H1 (cell line): Measurements from ENCODE around the gene CCDC157. TPM values are rescaled to one million over a fixed set of nuclear protein-coding genes. Genes with fewer than 3 reads are reported as not detected.
A peak's percentile ranks its signal among the peaks of the same experiment; 100 is the strongest.

Experiments
- CTCF ChIA-PET: fragments of 300-600 bp; sonication (Branson Sonifier 250); formaldehyde crosslinking; loops from one replicate; lab custom pipeline; 2021; ENCODE audit not compliant: partially characterized antibody; lab: Charles Lee
- POLR2A ChIA-PET: fragments of 300-600 bp; sonication (Branson Sonifier 250); formaldehyde crosslinking; loops from one replicate; lab custom pipeline; 2021; ENCODE audit warnings: inconsistent platforms; ENCODE audit not compliant: partially characterized antibody; lab: Charles Lee
- DNase-seq, 2 experiments: peaks; one replicate each; pipeline versions ENCODE4 v3.0.0 to v3.0.0-alpha.2; 2010 to 2022; ENCODE audit warnings: low spot score in 2 of 2, low read depth in 1 of 2, mixed read lengths in 1 of 2
- FAIRE-seq: peaks from 2 replicates; lab custom pipeline; 2011; peaks lifted over from hg19 to GRCh38; lab: Jason Lieb, UNC
- H2AFZ ChIP-seq: 2 replicates; pipeline ENCODE4 v1.8.1; 2012; ENCODE audit warnings: low read length, inconsistent platforms
- H2AK5ac ChIP-seq: 2 replicates; pipeline ENCODE4 v1.6.1; 2013; ENCODE audit warnings: low read depth, low read length
- H2BK120ac ChIP-seq: replicated peaks from 2 replicates; pipeline ENCODE3; 2013; ENCODE audit warnings: low read depth, low read length, inconsistent platforms
- H2BK12ac ChIP-seq: 2 replicates; pipeline ENCODE4 v1.6.1; 2013; ENCODE audit warnings: low read depth, low read length
- H2BK15ac ChIP-seq: 2 replicates; pipeline ENCODE4 v1.6.1; 2013; ENCODE audit warnings: low read length
- H2BK20ac ChIP-seq: 2 replicates; pipeline ENCODE4 v1.6.1; 2013; ENCODE audit warnings: low read length
- H2BK5ac ChIP-seq: 2 replicates; pipeline ENCODE4 v1.6.1; 2013; ENCODE audit warnings: low read depth, low read length
- H3K14ac ChIP-seq: 2 replicates; pipeline ENCODE4 v1.6.1; 2013; ENCODE audit warnings: inconsistent platforms; ENCODE audit not compliant: insufficient read length
- H3K18ac ChIP-seq: 2 replicates; pipeline ENCODE4 v1.6.1; 2013; ENCODE audit warnings: low read length; ENCODE audit errors: extremely low read depth
- H3K23ac ChIP-seq: 2 replicates; pipeline ENCODE4 v1.6.1; 2013; ENCODE audit warnings: inconsistent platforms; ENCODE audit not compliant: insufficient read length
- H3K23me2 ChIP-seq: 2 replicates; pipeline ENCODE4 v1.6.1; 2013; ENCODE audit warnings: low read depth, low read length
- H3K27ac ChIP-seq: 2 replicates; pipeline ENCODE4 v1.6.1; 2011; ENCODE audit warnings: low read depth, low read length, inconsistent platforms
- H3K27me3 ChIP-seq, 4 experiments: replicated peaks in 1 of 4; 1 replicate in 1 of 4; 2 replicates in 3 of 4; pipeline versions ENCODE4 v1.6.1 to v1.8.1; 2011 to 2013; ENCODE audit warnings: low read length in 3 of 4, mild to moderate bottlenecking in 3 of 4, inconsistent platforms in 2 of 4, mixed read lengths in 2 of 4, moderate library complexity in 1 of 4; ENCODE audit not compliant: control insufficient read depth in 3 of 4, insufficient read depth in 3 of 4; ENCODE audit errors: extremely low read depth in 1 of 4
- H3K36me3 ChIP-seq, 4 experiments: 2 replicates each; pipeline versions ENCODE4 v1.6.1 to v1.8.1; 2011 to 2013; ENCODE audit warnings: mild to moderate bottlenecking in 4 of 4, low read length in 3 of 4, moderate library complexity in 2 of 4, control low read depth in 1 of 4, inconsistent platforms in 1 of 4; ENCODE audit not compliant: insufficient read depth in 4 of 4, control insufficient read depth in 2 of 4
- H3K4ac ChIP-seq: replicated peaks from 2 replicates; pipeline ENCODE3; 2013; ENCODE audit warnings: low read length, low read depth, mixed read lengths, inconsistent platforms; ENCODE audit not compliant: insufficient read length
- H3K4me1 ChIP-seq, 4 experiments: replicated peaks in 1 of 4; 1 replicate in 1 of 4; 2 replicates in 3 of 4; pipeline versions ENCODE4 v1.6.1 to v1.8.1; 2011 to 2013; ENCODE audit warnings: low read length in 3 of 4, inconsistent platforms in 2 of 4, mixed read lengths in 1 of 4; ENCODE audit not compliant: insufficient read depth in 4 of 4, control insufficient read depth in 3 of 4
- H3K4me2 ChIP-seq, 2 experiments: 2 replicates each; pipeline versions ENCODE4 v1.6.1 to v1.8.1; 2011 to 2013; ENCODE audit warnings: low read depth in 2 of 2, low read length in 2 of 2, control low read depth in 1 of 2, inconsistent platforms in 1 of 2, mild to moderate bottlenecking in 1 of 2; ENCODE audit not compliant: insufficient read depth in 1 of 2
- H3K4me3 ChIP-seq, 4 experiments: fragments of 200-600, 300-600 bp in 1 of 4; sonication (generic), shearing (Covaris generic), sonication (Bioruptor Twin) in 1 of 4; 2 replicates each; pipeline versions ENCODE4 v1.5.1 to v1.8.1; 2011 to 2016; ENCODE audit warnings: low read length in 4 of 4, low read depth in 3 of 4, control low read depth in 2 of 4, inconsistent platforms in 2 of 4, mild to moderate bottlenecking in 2 of 4, mixed read lengths in 1 of 4, moderate library complexity in 1 of 4; ENCODE audit not compliant: insufficient read depth in 2 of 4; ENCODE audit errors: extremely low read depth in 1 of 4
- H3K56ac ChIP-seq: replicated peaks from 2 replicates; pipeline ENCODE3; 2013; ENCODE audit warnings: low read depth, mild to moderate bottlenecking, mixed read lengths, low read length, inconsistent platforms; ENCODE audit not compliant: insufficient read length
- H3K79me1 ChIP-seq: 2 replicates; pipeline ENCODE4 v1.6.1; 2013; ENCODE audit warnings: low read depth, low read length, control low read depth
- H3K79me2 ChIP-seq, 2 experiments: 2 replicates each; pipeline versions ENCODE4 v1.6.1 to v1.8.1; 2012 to 2013; ENCODE audit warnings: low read length in 2 of 2, mild to moderate bottlenecking in 2 of 2, inconsistent platforms in 1 of 2; ENCODE audit not compliant: insufficient read depth in 2 of 2, control insufficient read depth in 1 of 2
- H3K9ac ChIP-seq, 4 experiments: replicated peaks in 1 of 4; 1 replicate in 1 of 4; 2 replicates in 3 of 4; pipeline versions ENCODE4 v1.6.1 to v1.8.1; 2011 to 2013; ENCODE audit warnings: low read depth in 3 of 4, low read length in 3 of 4, control low read depth in 2 of 4, mild to moderate bottlenecking in 2 of 4, moderate library complexity in 2 of 4, inconsistent platforms in 1 of 4; ENCODE audit errors: extremely low read depth in 1 of 4
- H3K9me3 ChIP-seq, 2 experiments: 2 replicates each; pipeline versions ENCODE4 v1.6.1 to v1.8.1; 2012 to 2013; ENCODE audit warnings: mild to moderate bottlenecking in 2 of 2, moderate library complexity in 2 of 2, control low read depth in 1 of 2, inconsistent platforms in 1 of 2, low read depth in 1 of 2, low read length in 1 of 2, mixed read lengths in 1 of 2; ENCODE audit not compliant: insufficient read depth in 2 of 2
- H4K20me1 ChIP-seq, 2 experiments: replicated peaks in 1 of 2; 2 replicates each; pipeline versions ENCODE3 to v1.8.1; 2011 to 2013; ENCODE audit warnings: inconsistent platforms in 2 of 2, low read length in 2 of 2, mild to moderate bottlenecking in 1 of 2; ENCODE audit not compliant: insufficient read depth in 2 of 2, control insufficient read depth in 1 of 2
- H4K5ac ChIP-seq: 2 replicates; pipeline ENCODE4 v1.6.1; 2013; ENCODE audit warnings: low read length, low read depth, mixed read lengths, inconsistent platforms; ENCODE audit not compliant: insufficient read length
- H4K8ac ChIP-seq: 2 replicates; pipeline ENCODE4 v1.8.0; 2013; ENCODE audit warnings: mild to moderate bottlenecking, moderate library complexity, low read length, inconsistent platforms; ENCODE audit not compliant: insufficient read depth; ENCODE audit errors: extremely low read depth
- H4K91ac ChIP-seq: replicated peaks from 2 replicates; pipeline ENCODE3; 2013; ENCODE audit warnings: low read length, mixed read lengths, inconsistent platforms; ENCODE audit not compliant: insufficient read length
- CBX8 ChIP-seq: fragments of 300-800, 300-1000 bp; sonication (generic); IDR thresholded peaks from 2 replicates; pipeline ENCODE4 v1.7.1; 2016; ENCODE audit warnings: low read depth, low read length, borderline replicate concordance
- CREB1 ChIP-seq: IDR thresholded peaks from 2 replicates; pipeline ENCODE4 v1.6.1; 2012; ENCODE audit warnings: inconsistent platforms
- KDM1A ChIP-seq: fragments of 200-600, 300-600 bp; sonication (generic); IDR thresholded peaks from 2 replicates; pipeline ENCODE4 v1.7.1; 2016; ENCODE audit warnings: mild to moderate bottlenecking, low read length, borderline replicate concordance
- MAX ChIP-seq: IDR thresholded peaks from 2 replicates; pipeline ENCODE4 v1.6.1; 2012; ENCODE audit warnings: inconsistent platforms
- RAD21 ChIP-seq, 2 experiments: IDR thresholded peaks in 1 of 2; conservative IDR thresholded peaks in 1 of 2; 2 replicates each; pipeline ENCODE4 v1.6.1; 2011; ENCODE audit warnings: low read depth in 2 of 2, low read length in 2 of 2, improper control_type of control experiment in 1 of 2, inconsistent platforms in 1 of 2, mild to moderate bottlenecking in 1 of 2, moderate library complexity in 1 of 2
- SIN3A ChIP-seq, 2 experiments: IDR thresholded peaks in 1 of 2; conservative IDR thresholded peaks in 1 of 2; 2 replicates each; pipeline ENCODE4 v1.6.1; 2011 to 2012; ENCODE audit warnings: low read length in 2 of 2, improper control_type of control experiment in 1 of 2, low read depth in 1 of 2, mild to moderate bottlenecking in 1 of 2
- WGBS, 2 experiments: shearing (Covaris generic) in 1 of 2; methylation state at CpG; one replicate each; pipeline versions ENCODE4 v1.1.6 to v1.1.7; 2013 to 2015; ENCODE audit warnings: low lambda C conversion rate in 2 of 2, mixed read lengths in 2 of 2, inconsistent platforms in 1 of 2, low coverage in 1 of 2, missing lambda C conversion rate in 1 of 2; ENCODE audit not compliant: insufficient replicate concordance in 2 of 2, insufficient coverage in 1 of 2, insufficient read length in 1 of 2; ENCODE audit errors: extremely low coverage in 1 of 2, missing lambda C conversion rate in 1 of 2; 5-methylcytosine and 5-hydroxymethylcytosine counted together
- polyA plus RNA-seq, 7 experiments: library from polyadenylated mRNA; depleted of rRNA in 3 of 7; stranded (reverse) in 5 of 7; unstranded in 2 of 7; fragments of >200 nt in 5 of 7; fragments of 200-250 nt in 2 of 7; gene quantifications; 1 replicate in 5 of 7; 2 replicates in 1 of 7; 4 replicates in 1 of 7; pipeline versions ENCODE4 v1.2.1 to v1.2.3, GENCODE V29; 2011 to 2013; ENCODE audit warnings: missing spikeins in 2 of 7, mixed read lengths in 2 of 7
- total RNA-seq: library from RNA; stranded (reverse); fragmentation: NEBNext Ultra II Directional; extraction: Animal tissue kit (Norgen Biotek cat#: 25700); gene quantifications from 2 replicates; pipeline ENCODE4 v1.2.1, GENCODE V29; 2021
- TF ChIP-seq, protein P1 (sequence below), 3 experiments: IDR thresholded peaks; 1 replicate in 2 of 3; 2 replicates in 1 of 3; pipeline versions ENCODE4 v1.5.1 to v1.6.1; 2011; ENCODE audit warnings: low read length in 3 of 3, mild to moderate bottlenecking in 3 of 3, inconsistent platforms in 2 of 3, low read depth in 1 of 3, moderate library complexity in 1 of 3; ENCODE audit not compliant: insufficient read depth in 1 of 3; ENCODE audit errors: control extremely low read depth in 1 of 3

The CCDC157 gene
- total and polyA plus RNA-seq, 2 of the 8 experiments (the other 6 are each of a cell fraction or from before 2014, with no cell fraction given), result 4.1 to 8.4 TPM

DNA sequence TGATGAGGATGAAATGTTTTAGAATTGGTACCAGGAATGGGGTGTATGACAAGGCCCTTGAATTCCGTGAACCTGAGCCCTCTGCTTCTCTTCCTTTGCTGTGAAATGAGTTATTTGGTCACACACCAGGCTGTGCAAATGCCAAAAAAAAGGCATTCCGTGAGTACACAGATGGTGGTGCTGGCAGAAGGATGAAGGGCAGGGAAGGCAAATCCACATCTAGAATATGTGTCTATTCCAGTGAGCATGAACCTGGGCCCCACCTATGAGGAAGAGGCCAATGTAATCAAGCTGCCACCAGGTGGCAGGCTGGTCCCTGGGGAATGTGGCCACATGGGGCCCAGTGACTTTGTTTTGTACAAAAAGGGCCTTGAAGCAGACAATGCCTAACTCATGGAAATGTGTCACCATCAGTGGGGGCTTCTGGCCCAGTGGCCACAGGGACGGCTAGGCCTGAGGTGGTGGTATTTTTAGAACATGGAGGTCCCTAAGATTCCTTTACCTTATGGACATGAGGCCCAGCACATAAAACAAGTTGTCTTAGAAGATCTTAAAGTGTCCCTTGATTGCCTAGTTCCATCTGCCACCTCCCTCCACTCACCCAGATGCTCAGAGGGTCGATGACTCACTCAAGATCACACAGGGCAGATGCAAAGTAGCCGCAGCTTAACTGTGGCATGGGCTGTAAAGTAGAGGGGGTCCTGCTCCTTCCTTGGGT is 34.3 kb downstream of the CCDC157 start:
- no peak overlapping the region for H2AK5ac ChIP-seq
- no peak overlapping the region for H3K27ac ChIP-seq
- H2BK15ac ChIP-seq, result peak overlapping the region; percentile 21; the same call in 1 of the 2 replicates
- no peaks in the 10 kb centered on the region; a peak in 1 of 4 replicates for H3K79me2 ChIP-seq
- H3K4me1 ChIP-seq, result peaks cover 0 to 9% (median 4%) of the 10 kb centered on the region in 4 experiments; a peak in 6 of 7 replicates
- POLR2A ChIA-PET, result interaction anchor here (0.7 to 2.1 kb wide), 5 partner anchors 11 to 34 kb away, joined by 3 to 7 read pairs (median 4); no protein-coding TSS in a partner anchor
- H3K9me3 ChIP-seq, result peaks cover 9% of the 10 kb centered on the region in 2 experiments
- CTCF ChIA-PET, result interaction anchor here (0.7 to 12.0 kb wide), 18 partner anchors 10 to 201 kb away, joined by 3 to 164 read pairs (median 5); partner anchors contain the start of genes CASTOR1 and MTFP1
- no peak overlapping the region for H4K8ac ChIP-seq
- H4K91ac ChIP-seq, result peak overlapping the region; percentile 49
- no peak overlapping the region for H3K4ac ChIP-seq
- DNase-seq (peak; percentile 54 to 71), FAIRE-seq (peak; percentile 78)
- peaks cover 4% of the 10 kb centered on the region; the same call in 1 of the 2 replicates for H3K23me2 ChIP-seq
- 0 out of 2 replicates have a peak overlapping the region, but pooled peaks have one; percentile 0 for H3K18ac ChIP-seq
- no peak overlapping the region for H3K4me2 ChIP-seq
- H3K14ac ChIP-seq, result no peak overlapping the region
- no peak overlapping the region for H2BK120ac ChIP-seq
- peaks cover 0 to 2% (median 1%) of the 10 kb centered on the region in 4 experiments; a peak in 2 of 7 replicates for H3K27me3 ChIP-seq
- 82% methylated on average over 5 of the region's 5 CpGs; no CpG with 5 or more reads in 1 of the 2 experiments for WGBS, 2 experiments
- no peaks in the 10 kb centered on the region for H3K36me3 ChIP-seq
- H4K5ac ChIP-seq, result no peak overlapping the region
- H3K79me1 ChIP-seq, result no peaks in the 10 kb centered on the region
- H2BK12ac ChIP-seq, result peak overlapping the region; percentile 18; the same call in 1 of the 2 replicates
- H3K4me3 ChIP-seq, result no peak overlapping the region
- H4K20me1 ChIP-seq, result no peaks in the 10 kb centered on the region
- H3K9ac ChIP-seq, result no peak overlapping the region
- H2BK20ac ChIP-seq, result peak overlapping the region; percentile 80; the same call in 1 of the 2 replicates
- H2AFZ ChIP-seq, result peak overlapping the region; percentile 76; the same call in 1 of the 2 replicates
- no peak overlapping the region for H2BK5ac ChIP-seq
- no peak overlapping the region for H3K23ac ChIP-seq
- no peak overlapping the region for H3K56ac ChIP-seq
- TF ChIP-seq SIN3A (conservative IDR thresholded peaks at IDR 0.05 in 1 of 2, IDR thresholded peaks at IDR 0.05 in 1 of 2; ENCODE audit: low read depth in 1 of 2, low read length in 2 of 2) (0 out of 4 replicates have a peak, but pooled peaks of 1 of the 2 experiments have one; percentile 25), RAD21 (IDR thresholded peaks at IDR 0.05 in 1 of 2, conservative IDR thresholded peaks at IDR 0.05 in 1 of 2; ENCODE audit: low read depth in 2 of 2, low read length in 2 of 2) (peak; percentile 76 to 83), CBX8 (no peak), KDM1A (0 out of 2 replicates have a peak, but pooled peaks have one; percentile 43), CREB1 (0 out of 2 replicates have a peak, but pooled peaks have one; percentile 12), MAX (peak; percentile 53; the same call in 1 of the 2 replicates)
- TF ChIP-seq, protein P1, sequence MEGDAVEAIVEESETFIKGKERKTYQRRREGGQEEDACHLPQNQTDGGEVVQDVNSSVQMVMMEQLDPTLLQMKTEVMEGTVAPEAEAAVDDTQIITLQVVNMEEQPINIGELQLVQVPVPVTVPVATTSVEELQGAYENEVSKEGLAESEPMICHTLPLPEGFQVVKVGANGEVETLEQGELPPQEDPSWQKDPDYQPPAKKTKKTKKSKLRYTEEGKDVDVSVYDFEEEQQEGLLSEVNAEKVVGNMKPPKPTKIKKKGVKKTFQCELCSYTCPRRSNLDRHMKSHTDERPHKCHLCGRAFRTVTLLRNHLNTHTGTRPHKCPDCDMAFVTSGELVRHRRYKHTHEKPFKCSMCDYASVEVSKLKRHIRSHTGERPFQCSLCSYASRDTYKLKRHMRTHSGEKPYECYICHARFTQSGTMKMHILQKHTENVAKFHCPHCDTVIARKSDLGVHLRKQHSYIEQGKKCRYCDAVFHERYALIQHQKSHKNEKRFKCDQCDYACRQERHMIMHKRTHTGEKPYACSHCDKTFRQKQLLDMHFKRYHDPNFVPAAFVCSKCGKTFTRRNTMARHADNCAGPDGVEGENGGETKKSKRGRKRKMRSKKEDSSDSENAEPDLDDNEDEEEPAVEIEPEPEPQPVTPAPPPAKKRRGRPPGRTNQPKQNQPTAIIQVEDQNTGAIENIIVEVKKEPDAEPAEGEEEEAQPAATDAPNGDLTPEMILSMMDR (IDR thresholded peaks at IDR 0.05; ENCODE audit: control extremely low read depth in 1 of 3, insufficient read depth in 1 of 3, low read depth in 1 of 3, low read length in 3 of 3), result peak; percentile 77 to 89 (median 88)
